LNCAP (cell line): ENCODE results near the gene SERPINB5.

Experiments
- TF ChIP-seq, protein P1 (sequence below): fragments of 450-650 bp; IDR thresholded peaks from 2 replicates; pipeline ENCODE4 v1.5.1; 2017; ENCODE audit warnings: mild to moderate bottlenecking

The SERPINB5 gene, protein sequence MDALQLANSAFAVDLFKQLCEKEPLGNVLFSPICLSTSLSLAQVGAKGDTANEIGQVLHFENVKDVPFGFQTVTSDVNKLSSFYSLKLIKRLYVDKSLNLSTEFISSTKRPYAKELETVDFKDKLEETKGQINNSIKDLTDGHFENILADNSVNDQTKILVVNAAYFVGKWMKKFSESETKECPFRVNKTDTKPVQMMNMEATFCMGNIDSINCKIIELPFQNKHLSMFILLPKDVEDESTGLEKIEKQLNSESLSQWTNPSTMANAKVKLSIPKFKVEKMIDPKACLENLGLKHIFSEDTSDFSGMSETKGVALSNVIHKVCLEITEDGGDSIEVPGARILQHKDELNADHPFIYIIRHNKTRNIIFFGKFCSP

DNA sequence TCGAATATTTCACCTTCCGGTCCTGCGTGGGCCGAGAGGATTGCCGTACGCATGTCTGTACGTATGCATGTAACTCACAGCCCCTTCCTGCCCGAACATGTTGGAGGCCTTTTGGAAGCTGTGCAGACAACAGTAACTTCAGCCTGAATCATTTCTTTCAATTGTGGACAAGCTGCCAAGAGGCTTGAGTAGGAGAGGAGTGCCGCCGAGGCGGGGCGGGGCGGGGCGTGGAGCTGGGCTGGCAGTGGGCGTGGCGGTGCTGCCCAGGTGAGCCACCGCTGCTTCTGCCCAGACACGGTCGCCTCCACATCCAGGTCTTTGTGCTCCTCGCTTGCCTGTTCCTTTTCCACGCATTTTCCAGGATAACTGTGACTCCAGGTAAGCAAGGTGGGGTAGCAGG, at the start of gene SERPINB5:
TSS of gene SERPINB5 (plus strand) at position 291 of the 400 bp plus-strand sequence. CDS start 7,471 bp downstream, outside the sequence.
- TF ChIP-seq, protein P1, sequence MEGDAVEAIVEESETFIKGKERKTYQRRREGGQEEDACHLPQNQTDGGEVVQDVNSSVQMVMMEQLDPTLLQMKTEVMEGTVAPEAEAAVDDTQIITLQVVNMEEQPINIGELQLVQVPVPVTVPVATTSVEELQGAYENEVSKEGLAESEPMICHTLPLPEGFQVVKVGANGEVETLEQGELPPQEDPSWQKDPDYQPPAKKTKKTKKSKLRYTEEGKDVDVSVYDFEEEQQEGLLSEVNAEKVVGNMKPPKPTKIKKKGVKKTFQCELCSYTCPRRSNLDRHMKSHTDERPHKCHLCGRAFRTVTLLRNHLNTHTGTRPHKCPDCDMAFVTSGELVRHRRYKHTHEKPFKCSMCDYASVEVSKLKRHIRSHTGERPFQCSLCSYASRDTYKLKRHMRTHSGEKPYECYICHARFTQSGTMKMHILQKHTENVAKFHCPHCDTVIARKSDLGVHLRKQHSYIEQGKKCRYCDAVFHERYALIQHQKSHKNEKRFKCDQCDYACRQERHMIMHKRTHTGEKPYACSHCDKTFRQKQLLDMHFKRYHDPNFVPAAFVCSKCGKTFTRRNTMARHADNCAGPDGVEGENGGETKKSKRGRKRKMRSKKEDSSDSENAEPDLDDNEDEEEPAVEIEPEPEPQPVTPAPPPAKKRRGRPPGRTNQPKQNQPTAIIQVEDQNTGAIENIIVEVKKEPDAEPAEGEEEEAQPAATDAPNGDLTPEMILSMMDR, result no peak

DNA sequence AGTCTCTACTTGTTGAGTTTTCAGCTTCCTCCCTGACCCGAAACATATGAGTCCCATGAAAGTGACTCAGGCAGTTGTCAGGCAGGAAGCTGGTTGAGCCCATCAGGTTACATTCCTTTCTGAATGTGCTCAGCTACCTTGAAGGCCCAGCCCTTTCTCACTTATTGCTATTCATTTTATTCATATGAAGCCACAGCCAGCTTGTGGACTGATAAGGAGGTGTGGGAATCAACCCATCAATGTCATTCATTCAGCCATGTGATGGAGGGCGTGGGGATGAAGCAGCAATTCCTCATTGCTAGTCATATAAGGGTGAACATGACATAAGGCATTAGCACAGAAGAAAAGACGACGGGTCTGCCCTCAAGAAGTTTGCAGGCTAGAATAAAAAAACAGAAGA, 49.2 kb upstream of the SERPINB5 start:
- TF ChIP-seq, protein P1, result no peak

DNA sequence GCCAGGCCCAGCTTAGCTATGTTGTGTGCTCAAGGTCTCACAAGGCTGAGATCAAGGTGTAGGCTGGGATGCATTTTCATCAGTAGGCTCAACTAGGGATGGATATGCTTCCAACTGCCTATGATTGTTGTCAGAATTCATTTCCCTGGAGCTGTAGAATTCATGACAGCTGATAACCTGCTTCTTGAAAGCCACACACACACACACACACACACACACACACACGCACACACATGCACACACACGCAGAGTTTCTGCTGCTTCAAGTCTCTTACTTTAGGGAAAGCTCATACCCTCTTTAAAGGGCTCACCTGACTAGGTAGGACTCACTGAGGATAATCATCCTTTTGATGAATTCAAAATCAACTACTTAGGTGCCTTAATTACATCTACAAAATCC, 46.2 kb upstream of the SERPINB5 start:
- TF ChIP-seq, protein P1, result no peak

DNA sequence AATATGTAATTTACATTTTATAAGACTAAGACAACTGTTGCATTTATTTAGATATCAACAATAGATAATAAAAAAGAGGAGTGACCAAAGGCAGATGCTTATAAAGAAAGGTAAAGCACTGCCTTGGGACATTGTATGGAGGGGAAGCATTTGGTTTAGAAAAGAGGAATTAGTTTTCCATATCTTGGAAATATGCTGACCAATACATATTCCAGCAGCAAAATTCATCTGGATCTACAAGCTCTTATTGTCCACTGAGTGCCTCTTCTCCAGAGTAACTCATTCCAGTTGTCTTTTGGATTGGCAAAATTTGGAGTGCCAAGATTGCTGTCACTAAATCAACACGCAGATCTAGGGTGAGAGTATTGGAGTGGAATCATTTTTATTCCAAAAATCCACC, 45.6 kb upstream of the SERPINB5 start:
- TF ChIP-seq, protein P1, result no peak

DNA sequence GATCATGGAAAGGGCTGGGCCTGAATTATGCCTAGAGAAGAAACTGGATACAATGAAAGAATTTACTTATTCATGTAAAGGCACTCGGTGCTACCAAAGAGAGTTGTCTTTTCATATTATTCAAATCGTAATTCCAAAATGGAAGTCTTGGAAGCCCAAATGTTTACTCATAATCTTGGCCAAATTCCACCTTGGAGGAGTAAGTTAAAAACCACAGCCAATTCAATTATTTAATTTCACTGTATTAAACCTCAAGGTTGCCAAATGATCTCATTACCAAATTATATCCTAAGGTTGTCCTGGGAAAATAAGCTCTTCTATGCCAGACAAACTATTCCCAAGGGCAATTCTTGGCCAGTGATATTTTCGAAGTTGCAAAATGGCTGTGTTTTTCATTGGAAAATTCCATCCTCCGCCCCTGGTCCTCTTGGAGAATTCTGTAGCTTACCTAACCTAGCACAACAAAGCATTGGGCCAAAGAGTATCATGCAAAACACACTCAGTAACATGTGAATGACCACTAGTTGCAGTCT, 43.4 kb upstream of the SERPINB5 start:
- TF ChIP-seq, protein P1, result no peak

DNA sequence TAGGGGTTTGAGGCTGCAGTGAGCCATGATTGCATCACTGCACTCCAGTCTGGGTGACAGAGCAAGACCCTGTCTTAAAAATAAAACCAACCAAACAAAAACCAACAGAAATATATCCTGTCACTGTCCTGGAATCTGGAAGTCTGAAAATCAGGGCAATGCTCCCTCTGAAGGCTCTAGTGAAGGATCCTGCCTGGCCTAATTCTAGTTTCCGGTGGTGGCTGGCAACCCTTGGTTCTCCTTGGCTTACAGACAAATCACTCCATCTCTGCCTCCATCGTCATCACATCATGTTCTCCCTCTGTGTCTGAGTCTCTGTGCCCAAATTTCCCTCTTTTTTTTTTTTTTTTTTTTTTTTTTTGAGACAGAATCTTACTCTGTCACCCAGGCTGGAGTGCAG, 38.6 kb upstream of the SERPINB5 start:
- TF ChIP-seq, protein P1, result no peak

DNA sequence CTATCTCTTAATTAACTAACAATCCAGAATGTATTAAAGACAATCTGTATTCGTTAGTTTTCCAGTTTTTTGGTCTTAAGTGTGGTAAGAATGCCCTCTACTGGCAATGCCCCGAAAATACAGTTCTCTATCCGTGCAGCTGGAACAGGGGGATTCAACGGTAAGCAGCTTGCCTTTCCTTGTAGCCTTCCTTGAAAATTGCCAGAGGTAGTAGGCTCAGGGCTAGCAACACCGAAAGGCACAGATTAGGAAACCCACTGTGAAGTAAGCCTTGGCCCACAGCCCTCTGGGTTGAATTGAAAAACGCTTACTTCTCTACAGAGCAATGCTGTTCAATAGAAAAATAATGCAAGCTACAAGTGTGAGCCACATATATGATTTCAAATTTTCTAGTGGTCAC, 37.4 kb upstream of the SERPINB5 start:
- TF ChIP-seq, protein P1, result peak; percentile 79
